Vagina (tissue), 2 donors: ENCODE results near the gene MYO1E. TPM values are rescaled to one million over a fixed set of nuclear protein-coding genes. Genes with fewer than 3 reads are reported as not detected.

Experiments used
- DNase-seq, 2 donors: peaks; one replicate each; pipeline ENCODE4 v3.0.0-alpha.2; 2017; ENCODE audit errors: extremely low spot score in 2 of 2
- H3K27ac ChIP-seq: fragments of 200-600 bp; sonication (generic); one replicate; pipeline ENCODE4 v1.5.1; 2019
- H3K27me3 ChIP-seq: fragments of 200-600 bp; sonication (generic); one replicate; pipeline ENCODE4 v1.5.1; 2019
- H3K36me3 ChIP-seq, 2 donors: fragments of 200-600 bp; sonication (generic); one replicate each; pipeline ENCODE4 v1.5.1; 2017 to 2019
- H3K4me1 ChIP-seq: fragments of 200-600 bp; sonication (generic); one replicate; pipeline ENCODE4 v1.5.1; 2019
- H3K4me3 ChIP-seq, 2 donors: fragments of 200-600 bp; sonication (generic); 1 replicate in 1 of 2; 2 replicates in 1 of 2; pipeline ENCODE4 v1.5.1; 2016 to 2019
- H3K9me3 ChIP-seq: fragments of 200-600 bp; sonication (generic); one replicate; pipeline ENCODE4 v1.5.1; 2019
- CTCF ChIP-seq, 3 experiments: fragments of 450-650 bp in 2 of 3; fragments of 200-600 bp in 1 of 3; sonication (generic) in 1 of 3; IDR thresholded peaks; one replicate each; pipeline ENCODE4 v1.5.1; 2017 to 2019; ENCODE audit warnings: antibody characterized with exemption in 3 of 3, mild to moderate bottlenecking in 2 of 3, moderate library complexity in 2 of 3
- POLR2A ChIP-seq, 2 donors: fragments of 450-650 bp; IDR thresholded peaks; one replicate each; pipeline ENCODE4 v1.6.1; 2017; ENCODE audit warnings: antibody characterized with exemption in 2 of 2, mild to moderate bottlenecking in 2 of 2, moderate library complexity in 2 of 2
- POLR2AphosphoS5 ChIP-seq, 2 donors: sonication (generic); formaldehyde crosslinking; IDR thresholded peaks; one replicate each; pipeline ENCODE4 v1.9.0; 2017; ENCODE audit warnings: antibody characterized with exemption in 2 of 2, mild to moderate bottlenecking in 2 of 2, low read depth in 1 of 2; ENCODE audit not compliant: insufficient read depth in 1 of 2
- intact Hi-C: fragments of 100-400 bp; cut with DNase I; formaldehyde crosslinking; loops from one replicate; pipeline ENCODE4 v1.15.1; 2023
- total RNA-seq: library from RNA; depleted of rRNA; stranded (reverse); fragments of >200 nt; gene quantifications from one replicate; pipeline ENCODE4 v1.2.3, GENCODE V29; 2016

Gene MYO1E
- total RNA-seq, 1 donor from 2014 or later, result 16.9 TPM

- intact Hi-C loops, result no loop called here
- Histone ChIP-seq H3K27ac (no peak overlapping the region), H3K27me3 (no peaks in the 10 kb centered on the region), H3K9me3 (no peaks in the 10 kb centered on the region), H3K4me3 (no peak overlapping the region), H3K36me3 (no peaks in the 10 kb centered on the region), H3K4me1 (peaks cover 15% of the 10 kb centered on the region)
- no peak for TF ChIP-seq CTCF (IDR thresholded peaks at IDR 0.05)
- TF ChIP-seq POLR2AphosphoS5 (IDR thresholded peaks at IDR 0.05; ENCODE audit: insufficient read depth in 1 of 2, low read depth in 1 of 2), result no peak
- no peak for TF ChIP-seq POLR2A (IDR thresholded peaks at IDR 0.05)
- DNase-seq, result no peak
These were observed 8.4 kb downstream of the MYO1E start for GRCh38 chr15:59364248-59364647.

- Histone ChIP-seq H3K27me3 (no peaks in the 10 kb centered on the region), H3K4me3 (no peak overlapping the region), H3K4me1 (peaks cover 11% of the 10 kb centered on the region), H3K27ac (no peak overlapping the region), H3K9me3 (no peaks in the 10 kb centered on the region), H3K36me3 (no peaks in the 10 kb centered on the region)
- DNase-seq, result no peak
- intact Hi-C loops, result no loop called here
- TF ChIP-seq POLR2AphosphoS5 (IDR thresholded peaks at IDR 0.05; ENCODE audit: insufficient read depth in 1 of 2, low read depth in 1 of 2), result no peak
These were observed 10.3 kb downstream of the MYO1E start for GRCh38 chr15:59362331-59362730.

GRCh38 chr15:59360896-59361295 is 11.8 kb downstream of the MYO1E start:
- DNase-seq, result no peak
- no peak overlapping the region for H3K27ac ChIP-seq
- H3K4me1 ChIP-seq, result peaks cover under 1% of the 10 kb centered on the region
- TF ChIP-seq CTCF (IDR thresholded peaks at IDR 0.05), result no peak
- TF ChIP-seq POLR2AphosphoS5 (IDR thresholded peaks at IDR 0.05; ENCODE audit: insufficient read depth in 1 of 2, low read depth in 1 of 2), result no peak
- no peak for TF ChIP-seq POLR2A (IDR thresholded peaks at IDR 0.05)
- no peak overlapping the region for H3K4me3 ChIP-seq
- intact Hi-C loops, result no loop called here
- H3K27me3 ChIP-seq, result no peaks in the 10 kb centered on the region
- H3K9me3 ChIP-seq, result no peaks in the 10 kb centered on the region
- H3K36me3 ChIP-seq, result no peaks in the 10 kb centered on the region

- intact Hi-C loops, result no loop called here
- Histone ChIP-seq H3K4me1 (no peaks in the 10 kb centered on the region), H3K36me3 (no peaks in the 10 kb centered on the region)
These were observed 12.4 kb downstream of the MYO1E start for GRCh38 chr15:59360305-59360704.

GRCh38 chr15:59355730-59356129 is 16.9 kb downstream of the MYO1E start:
- H3K4me3 ChIP-seq, result no peak overlapping the region
- peaks cover 23% of the 10 kb centered on the region for H3K4me1 ChIP-seq
- intact Hi-C loops, result no loop called here

More at GRCh38 chr15:59360305-59360704, 12.4 kb downstream of the MYO1E start:
- no peak overlapping the region for H3K4me3 ChIP-seq
- no peak for DNase-seq
- no peaks in the 10 kb centered on the region for H3K9me3 ChIP-seq
- H3K27ac ChIP-seq, result no peak overlapping the region
- H3K27me3 ChIP-seq, result no peaks in the 10 kb centered on the region
- TF ChIP-seq CTCF (IDR thresholded peaks at IDR 0.05) (no peak), POLR2A (IDR thresholded peaks at IDR 0.05) (no peak), POLR2AphosphoS5 (IDR thresholded peaks at IDR 0.05; ENCODE audit: insufficient read depth in 1 of 2, low read depth in 1 of 2) (no peak)

More at GRCh38 chr15:59355730-59356129, 16.9 kb downstream of the MYO1E start:
- H3K9me3 ChIP-seq, result no peaks in the 10 kb centered on the region
- H3K27me3 ChIP-seq, result no peaks in the 10 kb centered on the region
- no peak for TF ChIP-seq POLR2AphosphoS5 (IDR thresholded peaks at IDR 0.05; ENCODE audit: insufficient read depth in 1 of 2, low read depth in 1 of 2)
- TF ChIP-seq POLR2A (IDR thresholded peaks at IDR 0.05), result no peak
- TF ChIP-seq CTCF (IDR thresholded peaks at IDR 0.05), result no peak
- H3K36me3 ChIP-seq, result no peaks in the 10 kb centered on the region
- DNase-seq, result no peak
- H3K27ac ChIP-seq, result no peak overlapping the region
